Stimulated activated CD8-positive, alpha-beta memory T cell treated with anti-CD3 and anti-CD28 coated beads, Interleukin-15, amount 100 ng/mL, for 4 hours (primary cell): ENCODE data around the gene SYT7.
"Not testable (repeated sequence)": the region's sequence is repeated elsewhere in the genome, so short reads cannot be mapped to it uniquely, and the experiment has no call there.

Source experiments
- DNase-seq, 2 donors: peaks; one replicate each; pipeline ENCODE4 v3.0.0-alpha.2; 2020; ENCODE audit warnings: low read depth in 2 of 2

Gene SYT7, protein sequence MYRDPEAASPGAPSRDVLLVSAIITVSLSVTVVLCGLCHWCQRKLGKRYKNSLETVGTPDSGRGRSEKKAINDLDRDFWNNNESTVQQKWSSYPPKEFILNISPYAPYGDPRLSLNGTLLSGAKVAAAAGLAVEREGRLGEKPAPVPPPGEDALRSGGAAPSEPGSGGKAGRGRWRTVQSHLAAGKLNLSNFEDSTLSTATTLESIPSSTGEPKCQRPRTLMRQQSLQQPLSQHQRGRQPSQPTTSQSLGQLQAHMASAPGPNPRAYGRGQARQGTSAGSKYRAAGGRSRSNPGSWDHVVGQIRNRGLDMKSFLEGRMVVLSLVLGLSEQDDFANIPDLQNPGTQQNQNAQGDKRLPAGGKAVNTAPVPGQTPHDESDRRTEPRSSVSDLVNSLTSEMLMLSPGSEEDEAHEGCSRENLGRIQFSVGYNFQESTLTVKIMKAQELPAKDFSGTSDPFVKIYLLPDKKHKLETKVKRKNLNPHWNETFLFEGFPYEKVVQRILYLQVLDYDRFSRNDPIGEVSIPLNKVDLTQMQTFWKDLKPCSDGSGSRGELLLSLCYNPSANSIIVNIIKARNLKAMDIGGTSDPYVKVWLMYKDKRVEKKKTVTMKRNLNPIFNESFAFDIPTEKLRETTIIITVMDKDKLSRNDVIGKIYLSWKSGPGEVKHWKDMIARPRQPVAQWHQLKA

DNA sequence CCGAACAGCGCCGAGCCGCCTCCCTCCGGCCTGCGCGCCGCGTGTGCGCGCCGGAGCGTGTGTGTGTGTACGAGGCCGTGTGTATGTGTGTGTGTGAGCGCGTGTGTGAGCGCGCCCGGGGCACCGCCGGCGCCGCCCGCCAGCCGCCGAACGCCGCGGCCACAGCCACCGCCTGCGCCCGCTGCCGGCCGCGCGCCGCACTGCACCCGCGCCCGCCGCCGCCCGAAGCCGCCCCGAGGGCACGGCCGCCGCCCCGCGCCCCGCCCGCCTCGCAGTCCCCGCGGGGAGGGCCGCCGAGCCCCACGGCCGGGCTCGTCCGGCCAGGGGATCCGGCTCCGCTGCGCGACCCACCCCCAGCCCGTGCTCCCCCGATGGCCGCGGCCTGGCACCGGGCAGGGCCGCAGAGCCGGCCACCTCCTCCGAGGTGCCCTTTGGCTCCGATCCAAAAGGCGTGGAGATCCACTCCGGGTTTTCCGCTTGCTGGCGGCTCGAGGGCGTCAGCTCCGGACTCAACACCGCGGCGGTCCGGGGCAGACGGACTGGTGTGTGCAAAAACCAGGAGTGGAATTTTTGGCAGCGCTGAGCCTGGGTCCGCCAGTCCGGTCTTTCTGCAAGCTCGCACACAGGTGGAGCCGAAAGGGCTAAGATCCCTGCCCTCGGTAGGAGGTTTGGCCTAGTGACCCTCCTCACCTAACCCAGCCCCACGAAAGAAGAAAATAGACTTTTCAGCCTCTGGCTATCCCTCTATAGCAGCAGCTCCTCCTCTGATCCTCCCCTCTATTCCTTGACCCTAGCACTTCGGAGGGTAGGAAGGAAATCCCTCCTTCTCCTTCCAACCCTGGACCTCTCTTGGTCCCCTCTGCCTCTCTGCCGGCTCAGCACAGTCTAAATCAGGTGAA, at the start of gene SYT7:
TSS of gene SYT7 (minus strand) at position 47 of the 899 bp plus-strand sequence. CDS start 256 bp downstream, outside the sequence.
- peak; percentile 86 to 87 for DNase-seq

DNA sequence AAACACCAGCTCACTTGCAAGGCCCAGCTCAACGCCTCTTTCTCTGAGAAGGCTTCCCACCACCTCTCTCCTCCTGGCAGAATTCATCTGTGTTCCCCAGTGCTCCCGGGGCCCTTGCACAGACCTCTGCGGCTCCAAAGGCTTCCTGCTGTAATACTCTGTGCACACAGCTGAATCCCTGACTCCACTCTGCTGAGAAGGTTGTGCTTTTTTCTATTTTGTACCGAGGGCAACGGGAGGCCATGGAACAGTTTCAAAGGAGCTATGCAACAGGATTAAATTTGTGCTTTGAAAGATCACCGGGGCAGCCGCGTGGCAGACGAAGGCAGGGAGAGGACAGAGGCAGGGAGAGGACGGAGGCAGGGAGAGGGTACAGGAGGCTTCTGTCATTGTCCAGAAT, 49.2 kb upstream of the SYT7 start:
- DNase-seq: no peak

DNA sequence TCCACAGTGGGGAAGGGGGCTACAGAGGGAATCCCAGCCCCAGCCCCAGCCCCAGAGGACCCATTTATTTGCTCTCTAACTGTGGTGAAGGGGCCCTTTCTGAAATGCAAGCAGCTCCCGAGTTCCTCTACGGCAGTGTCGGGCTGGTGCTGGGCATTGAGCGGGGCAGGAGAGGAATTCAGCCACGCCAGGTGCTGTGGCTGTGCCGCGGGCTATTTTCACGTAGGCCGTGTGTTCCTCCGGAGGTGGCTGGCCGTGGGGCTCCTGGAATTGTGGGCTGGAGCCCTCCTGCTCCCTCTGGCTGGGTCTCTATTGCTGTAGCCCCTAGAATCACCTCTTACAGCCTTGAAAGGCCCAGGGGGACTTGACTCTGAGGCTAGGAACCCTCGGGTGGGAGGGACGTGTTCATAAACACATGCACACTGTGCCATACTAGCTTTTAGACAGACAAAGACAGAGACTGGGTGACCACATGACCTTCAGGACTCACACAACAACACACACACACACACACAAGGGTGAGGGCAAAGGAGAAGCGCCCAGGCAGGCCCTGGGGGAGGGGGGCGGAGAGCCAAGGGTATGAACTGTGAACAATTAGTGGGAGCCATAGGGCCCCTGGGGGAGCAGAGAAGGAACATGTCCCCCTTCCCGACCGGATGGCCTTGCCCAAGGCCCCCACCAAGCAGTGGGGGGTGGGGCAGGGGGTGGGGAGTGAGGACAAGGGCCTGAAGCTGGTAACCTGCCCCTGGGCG, 48.4 kb upstream of the SYT7 start:
- no peak for DNase-seq

DNA sequence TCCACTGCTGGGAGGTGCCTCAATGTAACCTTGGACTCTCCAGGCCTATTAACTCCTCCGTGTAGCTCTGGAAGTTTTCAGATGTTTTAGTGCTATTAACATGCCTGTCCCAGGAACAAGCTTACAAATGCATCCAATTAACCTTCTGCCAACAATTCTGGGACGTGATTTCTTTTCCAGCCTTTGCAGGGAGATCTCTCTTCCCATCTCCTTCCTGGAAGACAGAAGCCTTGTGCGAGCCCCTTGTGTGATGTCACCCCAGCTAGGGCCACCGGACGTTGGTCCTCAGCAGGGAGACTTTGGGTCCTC, 47.7 kb upstream of the SYT7 start:
- DNase-seq: no peak

DNA sequence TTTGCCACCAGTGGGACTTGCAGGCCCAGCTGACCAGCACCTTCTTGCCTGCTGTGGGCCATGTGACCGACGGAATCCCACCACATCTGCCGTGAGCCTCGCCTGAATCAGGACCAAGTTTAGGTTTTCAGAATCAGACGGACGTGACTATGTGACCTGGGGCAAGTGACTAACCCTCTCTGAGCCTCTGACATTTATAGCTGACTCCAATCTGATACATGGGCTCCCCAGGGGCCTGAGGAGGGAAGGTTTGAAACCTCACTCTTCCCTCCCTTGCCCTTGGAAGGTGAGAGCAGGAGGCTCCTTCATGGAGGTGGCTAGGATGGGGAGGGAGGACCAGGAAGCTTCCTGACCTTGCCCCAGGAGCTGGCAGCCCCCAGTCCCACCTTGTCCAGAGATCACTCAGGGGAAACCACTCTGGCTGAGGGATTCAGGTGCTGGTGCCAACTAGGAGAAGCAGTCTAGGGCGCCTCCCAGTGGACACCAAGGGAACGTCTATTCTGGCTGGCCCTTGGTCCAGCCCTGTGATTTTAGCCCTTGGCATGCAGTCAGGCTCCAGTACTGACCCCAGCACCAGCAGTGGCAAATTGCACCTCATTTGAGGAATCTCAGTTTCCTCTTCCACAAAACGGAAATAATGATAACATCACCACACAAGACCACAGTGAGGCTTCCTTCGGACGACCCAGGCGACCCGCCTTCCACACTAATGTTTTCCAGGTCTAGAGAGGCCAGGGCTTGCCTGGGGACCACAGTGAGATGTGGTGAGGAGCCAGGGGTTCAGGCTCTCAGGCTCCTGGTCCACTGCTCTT, 47.2 kb upstream of the SYT7 start:
- DNase-seq: no peak

DNA sequence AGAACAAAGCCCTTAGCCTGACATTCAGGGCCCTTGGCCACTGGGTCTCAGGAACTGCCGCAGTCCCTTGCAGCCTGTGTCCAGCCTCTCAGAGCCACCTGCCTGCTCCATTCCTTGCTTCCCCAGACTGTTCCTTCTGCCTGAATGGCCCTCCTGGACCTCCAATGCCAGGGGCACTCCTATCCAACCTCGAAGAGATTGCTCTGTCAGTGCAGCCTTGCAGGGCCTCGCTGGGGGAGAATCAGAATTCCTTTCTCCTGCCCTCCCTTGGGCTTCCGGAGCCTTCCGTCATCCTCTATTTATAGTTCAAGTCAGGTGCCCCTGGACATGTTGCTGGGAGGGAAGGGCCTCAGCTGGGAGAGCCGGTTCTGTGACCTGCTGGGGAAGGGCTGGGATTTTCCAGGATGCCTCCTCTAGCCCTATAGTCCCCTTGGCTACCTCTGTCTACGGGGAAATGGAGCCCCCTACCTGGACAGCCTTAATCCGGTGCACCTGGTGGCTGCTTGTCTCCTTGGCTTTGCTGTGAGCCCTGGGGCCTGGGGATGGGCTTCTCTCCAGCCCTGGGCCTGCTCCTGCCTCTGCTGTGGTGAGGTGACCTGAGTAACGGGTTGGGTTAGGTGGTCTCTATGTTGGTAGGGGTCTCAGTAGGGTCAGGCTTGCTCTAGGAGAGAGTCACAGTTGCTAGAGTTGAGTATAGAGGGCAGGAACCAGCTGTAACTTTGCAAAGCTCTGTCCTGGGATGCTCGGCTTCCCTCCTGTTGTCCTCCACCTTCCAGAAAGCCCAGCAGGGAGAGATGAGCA, 45.9 kb upstream of the SYT7 start:
- DNase-seq: no peak

DNA sequence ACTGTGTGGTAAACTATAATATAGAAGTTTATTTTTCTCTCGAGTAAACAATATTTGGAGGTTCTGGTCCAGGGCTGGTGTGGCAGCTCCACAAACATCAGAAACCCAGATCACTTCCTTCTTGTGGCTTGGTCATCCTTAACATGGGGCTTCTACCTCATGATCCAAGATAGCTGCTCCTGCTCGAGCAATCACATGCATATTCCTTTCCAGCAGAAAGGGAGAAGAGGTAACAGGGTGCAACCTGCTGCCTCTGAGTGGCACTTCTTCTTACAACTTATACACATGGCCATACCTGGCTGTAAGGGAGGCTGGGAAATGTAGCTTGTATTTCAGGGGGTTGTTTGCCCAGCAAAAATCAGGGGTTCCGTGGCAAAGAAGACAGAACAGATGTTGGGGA, 44.6 kb upstream of the SYT7 start:
- no peak for DNase-seq

DNA sequence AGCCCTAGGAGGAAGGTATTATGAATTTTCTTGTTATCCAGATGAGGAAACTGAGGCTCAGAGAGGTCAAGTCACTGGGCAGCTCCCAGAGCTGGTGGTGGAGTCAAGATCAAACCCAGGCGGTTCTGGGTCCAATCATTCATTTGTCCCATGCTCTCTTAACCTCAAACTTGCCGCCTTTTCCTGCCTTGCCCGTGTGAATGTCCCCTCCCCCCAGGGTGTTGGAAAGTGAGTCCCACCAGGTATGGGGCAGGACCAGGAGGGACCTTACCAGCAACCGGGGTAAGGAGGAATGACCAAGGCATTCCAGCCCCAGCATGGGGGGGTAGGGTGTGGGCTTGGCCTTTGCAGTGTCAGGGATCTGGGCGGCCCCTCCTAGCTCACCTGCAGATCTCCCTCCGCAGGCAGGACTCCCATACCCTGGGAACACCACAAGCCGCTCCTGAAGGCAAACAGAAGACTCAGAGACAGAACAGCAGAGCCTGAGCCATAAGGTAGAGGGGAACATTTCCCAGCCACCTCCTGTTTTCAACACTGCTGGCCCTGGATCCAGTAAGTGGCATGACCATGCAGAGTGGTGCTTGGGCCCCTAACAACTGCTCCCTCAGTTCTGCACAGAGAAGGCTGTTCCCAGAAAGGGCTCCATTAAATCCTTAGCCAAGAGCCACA, 41.2 kb upstream of the SYT7 start:
- DNase-seq: no peak

DNA sequence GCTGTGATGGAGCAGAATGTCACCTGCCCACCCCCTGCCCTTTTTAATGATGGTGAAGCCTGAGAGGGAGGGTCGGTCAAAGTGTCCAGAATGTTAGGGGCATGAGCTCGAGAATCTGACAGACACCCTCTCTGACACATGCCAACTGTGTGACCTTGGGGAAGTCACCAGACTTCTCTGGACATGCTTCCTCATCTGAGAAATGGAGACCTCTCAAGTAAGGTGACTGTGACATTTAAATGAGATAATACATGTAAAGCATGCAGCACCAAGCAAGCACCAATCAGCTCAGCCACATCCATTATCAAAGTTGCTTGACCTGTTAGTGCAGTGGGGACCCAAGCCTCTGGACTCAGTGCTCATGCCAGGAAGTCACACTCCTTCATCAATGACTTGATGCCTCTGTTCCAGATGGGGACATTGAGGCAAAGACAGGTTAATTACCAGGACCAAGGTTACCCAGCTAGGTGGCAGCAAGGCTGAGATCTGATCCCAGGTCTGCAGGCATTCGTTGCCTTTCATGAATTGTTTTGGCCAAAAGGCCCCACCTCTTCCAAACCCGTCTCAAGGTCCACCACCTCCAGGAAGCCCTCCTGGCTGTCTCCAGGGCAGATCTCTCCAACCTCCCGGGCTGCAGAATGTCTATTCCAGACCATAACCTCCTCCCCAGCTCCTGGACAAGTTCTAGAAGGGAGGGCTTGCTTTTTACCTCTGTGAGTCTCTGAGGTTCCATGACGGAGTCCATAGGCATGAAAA, 38.8 kb upstream of the SYT7 start:
- no peak for DNase-seq

DNA sequence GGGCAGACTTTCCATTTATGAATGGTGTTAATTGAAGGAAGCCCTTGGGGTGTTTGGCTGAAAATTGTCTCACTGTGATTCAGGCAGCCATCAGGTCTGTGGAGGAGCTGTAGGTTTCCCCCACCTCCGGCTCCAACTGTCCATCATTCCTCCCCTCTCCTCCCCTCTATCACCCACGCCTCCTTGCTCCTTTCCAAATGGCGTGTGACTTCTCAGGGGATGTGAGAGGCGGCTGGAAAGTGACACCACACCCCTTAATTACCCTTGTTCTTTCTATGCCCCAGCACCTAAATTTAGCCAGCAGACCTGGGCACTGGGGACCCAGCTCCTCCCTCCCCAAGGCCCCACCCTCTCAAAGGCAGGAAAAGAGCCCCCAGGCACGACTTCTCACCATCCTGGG, 38.1 kb upstream of the SYT7 start:
- DNase-seq: no peak

DNA sequence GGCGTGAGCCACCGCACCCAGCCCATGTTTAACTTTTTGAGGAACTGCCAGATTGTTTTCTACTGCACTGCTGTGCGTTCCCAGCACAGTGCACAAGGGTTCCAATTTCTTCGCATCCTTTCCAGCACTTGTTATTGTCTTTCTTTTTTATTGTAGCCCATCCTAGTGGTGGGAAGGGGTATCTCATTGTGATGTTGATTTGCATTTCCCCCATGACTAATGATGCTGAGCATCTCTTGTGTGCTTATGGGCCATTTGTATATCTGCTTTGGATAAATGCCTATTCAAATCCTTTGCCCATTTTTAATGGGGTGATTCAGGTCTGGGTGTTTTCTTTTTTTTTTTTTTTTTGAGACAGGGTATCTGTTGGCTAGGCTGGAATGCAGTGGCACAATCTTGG, 36.6 kb upstream of the SYT7 start:
- DNase-seq: no peak

DNA sequence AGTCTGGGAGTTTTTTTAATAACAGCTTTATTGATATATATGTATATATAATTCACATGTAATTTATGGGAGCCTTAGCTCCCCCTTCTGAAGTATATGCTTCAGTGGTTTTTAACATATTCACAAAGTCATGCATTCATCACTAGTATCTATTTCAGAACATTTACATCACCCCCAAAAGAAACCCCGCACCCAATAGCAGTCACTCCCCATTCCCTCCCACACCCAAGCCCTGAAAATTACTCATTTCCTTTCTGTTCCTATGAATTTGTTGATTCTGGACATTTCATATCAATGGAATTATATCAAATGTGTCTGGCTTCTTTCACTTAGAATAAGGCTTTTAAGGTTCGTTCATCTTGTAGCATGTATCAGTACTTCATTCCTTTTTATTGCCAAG, 35.6 kb upstream of the SYT7 start:
- no peak for DNase-seq

DNA sequence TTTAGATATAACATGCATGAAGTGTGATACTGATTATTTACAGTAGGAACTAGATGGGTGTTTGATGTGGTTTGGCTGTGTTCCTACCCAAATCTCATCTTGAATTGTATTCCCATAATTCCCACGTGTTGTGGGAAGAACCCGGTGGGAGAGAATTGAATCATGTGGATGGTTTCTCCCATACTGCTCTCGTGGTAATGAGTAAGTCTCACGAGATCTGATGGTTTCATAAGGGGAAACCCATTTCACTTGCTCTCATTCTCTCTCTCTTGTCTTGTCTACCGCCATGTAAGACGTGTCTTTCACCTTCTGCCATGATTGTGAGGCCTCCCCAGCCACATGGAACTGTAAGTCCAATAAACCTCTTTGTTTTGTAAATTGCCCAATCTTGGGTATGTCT, 33.9 kb upstream of the SYT7 start:
- DNase-seq: not testable (repeated sequence)

DNA sequence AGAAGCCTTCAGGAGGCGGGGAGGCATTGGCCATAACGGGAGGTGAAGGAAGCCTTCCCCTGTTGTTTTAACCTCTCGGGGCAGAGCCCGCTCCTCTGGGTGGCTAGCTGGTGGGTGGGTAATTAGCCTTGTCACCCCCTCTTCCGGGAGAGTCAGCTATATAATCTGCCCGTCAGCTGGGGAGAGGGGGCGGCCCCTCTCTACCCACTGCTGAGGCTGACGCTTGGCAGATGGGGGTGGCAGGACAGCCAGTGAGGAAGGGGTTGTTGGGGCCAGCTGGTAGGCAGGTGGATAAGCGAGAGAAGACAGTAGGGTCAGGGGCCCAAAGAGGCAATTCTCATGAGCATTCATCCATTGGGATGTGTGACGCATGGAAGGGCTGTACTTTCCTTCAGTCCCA, 33.0 kb upstream of the SYT7 start:
- no peak for DNase-seq

DNA sequence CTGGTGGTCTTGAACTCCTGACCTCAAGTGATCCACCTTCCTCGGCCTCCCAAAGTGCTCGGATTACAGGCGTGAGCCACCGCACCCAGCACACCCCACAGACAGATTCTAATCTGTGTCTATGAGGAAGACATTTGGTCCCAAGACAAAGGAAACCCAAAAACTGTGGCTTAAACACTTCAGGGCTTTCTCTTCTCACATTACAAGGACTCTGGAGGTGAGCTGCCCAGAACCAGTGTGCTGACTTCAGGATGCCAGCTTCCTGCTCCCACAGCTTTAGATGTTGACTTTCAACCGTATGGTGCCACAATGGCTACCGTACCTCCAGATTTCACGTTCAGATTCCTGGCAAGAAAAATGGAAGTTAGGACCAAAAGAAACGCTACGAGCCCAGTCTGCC, 32.2 kb upstream of the SYT7 start:
- DNase-seq: no peak

DNA sequence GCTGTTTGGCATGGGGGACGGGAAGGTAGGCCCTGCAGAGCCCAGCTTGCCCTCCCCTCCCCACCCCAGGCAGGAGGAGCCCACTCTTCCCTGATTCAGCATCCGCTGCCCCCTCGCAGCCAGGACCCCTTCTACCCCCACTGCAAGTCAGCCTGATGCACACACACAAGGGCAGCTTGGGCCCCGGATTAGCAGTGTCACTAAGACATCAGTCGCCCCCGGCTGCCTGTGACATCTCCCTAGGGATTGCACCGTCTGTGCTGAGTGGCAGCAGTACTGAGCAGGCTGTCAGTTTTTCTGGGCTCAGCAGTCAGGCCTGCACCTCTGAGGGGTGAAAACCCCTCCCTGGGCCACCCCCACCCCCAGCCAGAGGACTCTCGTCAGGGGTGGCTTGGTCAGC, 30.4 kb upstream of the SYT7 start:
- DNase-seq: no peak

DNA sequence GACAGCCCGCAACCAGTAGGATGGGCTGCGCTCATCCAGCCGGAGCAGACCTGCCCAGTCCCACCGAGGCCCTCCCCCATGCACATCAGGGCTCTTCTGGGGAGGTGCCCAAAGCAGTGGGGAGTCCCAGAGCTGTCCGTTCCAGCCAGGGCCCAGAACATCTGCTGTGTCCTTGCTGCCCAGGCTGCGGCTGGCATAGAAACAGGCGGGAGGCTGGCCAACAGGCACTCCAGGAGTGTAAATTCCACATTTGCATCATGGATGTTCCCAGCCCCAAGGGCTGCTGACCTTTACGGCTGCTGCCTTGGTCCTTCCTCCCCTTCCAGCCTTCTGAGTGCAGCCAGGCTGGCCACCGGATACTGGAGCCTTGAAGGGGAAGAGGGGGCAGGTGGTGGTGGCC, 30.0 kb upstream of the SYT7 start:
- DNase-seq: no peak

DNA sequence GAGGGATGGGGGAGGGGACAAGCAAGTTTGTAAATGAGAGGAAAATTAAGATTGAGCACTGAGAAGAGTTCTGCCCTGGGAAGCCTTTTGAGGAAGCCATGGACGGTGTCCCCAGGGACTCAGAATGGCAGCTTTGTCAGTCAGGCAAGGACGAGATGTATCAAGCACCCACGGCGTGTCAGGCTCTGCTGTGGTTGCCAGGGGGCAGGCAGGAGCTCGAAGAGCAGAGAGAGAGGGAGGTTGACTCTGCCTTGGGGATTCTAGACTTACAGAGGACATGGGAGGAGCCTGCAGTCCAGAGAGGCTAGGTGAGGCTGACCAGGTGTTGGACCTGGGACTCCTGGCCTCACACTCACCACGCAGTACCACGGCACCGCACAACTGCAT, 29.1 kb upstream of the SYT7 start:
- DNase-seq: no peak
